ENCODE measurements around the gene SLC12A2. TPM values are rescaled to one million over a fixed set of nuclear protein-coding genes. Genes with fewer than 3 reads are reported as not detected.

The SLC12A2 gene
- total RNA-seq, 1 donor from 2014 or later = 14.3 TPM

DNA sequence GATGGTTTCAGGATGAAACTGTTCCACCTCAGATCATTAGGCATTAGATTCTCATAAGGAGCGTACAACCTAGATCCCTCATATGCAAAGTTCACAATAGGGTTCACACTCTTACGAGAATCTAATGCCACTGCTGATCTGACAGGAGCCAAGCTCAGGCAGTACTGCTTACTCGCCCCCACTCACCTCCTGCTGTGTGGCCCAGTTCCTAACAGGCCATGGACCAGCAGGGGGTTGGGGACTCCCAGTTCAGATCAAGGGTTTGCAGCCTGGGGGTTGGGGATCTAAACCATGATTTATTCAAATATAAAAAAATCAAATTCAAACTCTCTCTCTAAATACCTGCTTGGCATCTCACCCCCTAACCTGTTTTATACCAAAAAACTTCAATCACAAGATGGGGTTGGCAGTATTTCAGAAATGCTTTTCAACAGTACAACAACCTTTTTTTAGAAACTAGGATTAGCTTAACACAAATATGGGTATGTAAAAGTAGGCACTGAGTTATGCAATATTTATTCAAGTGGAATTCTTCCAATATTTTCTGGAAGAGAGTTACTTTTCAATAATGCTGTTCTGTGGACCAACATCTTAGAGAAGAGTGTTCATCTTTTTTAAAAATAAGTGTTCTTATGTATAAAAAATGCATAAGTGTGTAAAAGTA lies 30.1 kb upstream of the SLC12A2 start:
- no peak overlapping the region for H3K4me3 ChIP-seq (ENCODE audit: low read depth, low read length)
- no peak for TF ChIP-seq CTCF (conservative IDR thresholded peaks at IDR 0.05; ENCODE audit: low read depth, low read length)
- DNase-seq (ENCODE audit: low read depth) = no peak

- no peak overlapping the region for H3K4me3 ChIP-seq (ENCODE audit: low read depth, low read length)
- DNase-seq (ENCODE audit: low read depth) = no peak
- no peak for TF ChIP-seq CTCF (conservative IDR thresholded peaks at IDR 0.05; ENCODE audit: low read depth, low read length)
Observed at GRCh38 chr5:128060644-128061385, 22.8 kb upstream of the SLC12A2 start.

DNA sequence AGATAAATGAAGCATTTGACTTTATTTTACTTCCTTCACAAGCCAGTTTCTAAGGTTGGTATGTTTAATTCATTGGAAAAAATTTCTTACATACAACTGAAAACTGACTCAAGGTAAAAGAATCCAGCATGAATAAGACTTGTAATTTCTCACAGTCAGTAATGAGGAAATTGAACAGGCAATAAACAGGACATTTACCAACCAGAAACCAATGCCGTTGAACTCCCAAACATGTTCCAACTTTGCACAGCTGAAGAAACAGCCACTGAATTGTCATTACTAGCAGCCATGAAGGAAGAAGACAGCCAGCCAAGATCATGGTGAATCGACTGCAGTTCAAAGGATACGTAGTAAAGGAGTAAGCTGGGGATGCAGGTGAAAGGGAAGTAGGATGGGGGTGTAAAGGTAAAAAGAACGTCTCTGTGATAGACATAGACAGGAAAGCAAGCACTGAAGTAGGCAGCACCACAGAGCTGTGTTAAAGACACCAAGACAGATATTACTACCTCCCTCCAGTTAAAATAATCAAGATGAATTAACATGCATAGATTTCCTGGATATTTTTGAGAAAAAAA lies 21.3 kb upstream of the SLC12A2 start:
- peak; percentile 61 for DNase-seq (ENCODE audit: low read depth)
- no peak for TF ChIP-seq CTCF (conservative IDR thresholded peaks at IDR 0.05; ENCODE audit: low read depth, low read length)
- no peak overlapping the region for H3K4me3 ChIP-seq (ENCODE audit: low read depth, low read length)

DNA sequence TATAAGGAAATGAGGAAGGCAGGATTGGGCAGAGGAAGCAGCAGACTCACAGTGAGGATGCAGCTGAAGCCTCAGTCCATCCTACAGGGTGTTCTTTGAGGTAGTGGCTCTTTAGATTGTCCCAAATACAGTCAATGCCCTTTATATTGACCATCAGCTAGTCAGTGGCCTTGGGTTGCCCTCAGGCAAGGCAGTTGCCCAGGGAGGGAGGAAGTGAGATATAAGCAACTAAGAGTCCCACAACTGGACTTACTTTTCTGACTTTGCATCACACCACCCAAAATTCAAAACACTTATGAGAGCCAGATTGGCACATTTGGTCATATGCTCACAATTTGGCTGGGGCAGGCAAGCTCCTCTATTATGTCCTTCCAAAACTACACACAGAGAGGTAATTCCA lies 9.4 kb upstream of the SLC12A2 start:
- no peak for DNase-seq (ENCODE audit: low read depth)
- no peak for TF ChIP-seq CTCF (conservative IDR thresholded peaks at IDR 0.05; ENCODE audit: low read depth, low read length)
- no peak overlapping the region for H3K4me3 ChIP-seq (ENCODE audit: low read depth, low read length)

DNA sequence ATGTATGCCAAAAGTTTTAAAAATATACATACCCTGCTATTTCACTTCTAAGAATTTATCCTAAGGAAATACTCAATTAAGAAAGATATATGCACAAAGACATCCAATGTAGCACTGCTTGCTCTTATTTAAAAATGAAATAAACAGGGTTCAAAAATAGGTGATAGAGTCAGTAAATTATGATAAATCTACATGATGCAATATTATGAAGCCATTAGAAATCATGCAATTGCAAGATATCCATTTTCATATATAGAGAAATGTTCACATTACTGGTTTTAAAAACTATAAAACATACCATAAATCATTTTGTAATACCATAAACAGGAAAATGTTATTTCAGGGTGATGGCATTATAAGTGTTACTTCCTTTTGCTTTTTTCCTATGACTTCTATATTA lies 8.6 kb upstream of the SLC12A2 start:
- H3K4me3 ChIP-seq (ENCODE audit: low read depth, low read length) = no peak overlapping the region
- no peak for TF ChIP-seq CTCF (conservative IDR thresholded peaks at IDR 0.05; ENCODE audit: low read depth, low read length)
- DNase-seq (ENCODE audit: low read depth) = no peak

DNA sequence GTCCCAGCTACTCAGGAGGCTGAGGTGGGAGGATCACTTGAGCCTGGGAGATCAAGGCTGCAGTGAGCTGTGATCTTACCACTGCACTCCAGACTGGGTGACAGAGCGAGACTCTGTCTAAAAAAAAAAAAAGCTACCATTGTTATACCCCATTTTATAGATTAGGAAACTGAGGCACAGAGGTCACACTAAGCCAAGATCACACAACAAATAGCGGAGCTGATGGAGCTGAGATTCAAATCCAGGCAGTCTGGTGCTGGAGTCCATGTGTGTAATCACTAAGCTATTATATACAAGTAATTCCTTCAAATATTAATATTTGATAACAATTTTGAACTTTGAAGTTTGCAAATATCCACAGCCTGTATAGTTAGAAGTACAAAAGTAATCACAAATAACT lies 6.0 kb upstream of the SLC12A2 start:
- no peak overlapping the region for H3K4me3 ChIP-seq (ENCODE audit: low read depth, low read length)
- DNase-seq (ENCODE audit: low read depth) = no peak
- TF ChIP-seq CTCF (conservative IDR thresholded peaks at IDR 0.05; ENCODE audit: low read depth, low read length) = no peak

Data from epithelial cell of proximal tubule (primary cell).